Measurements from ENCODE around the gene FMNL2.

DNA sequence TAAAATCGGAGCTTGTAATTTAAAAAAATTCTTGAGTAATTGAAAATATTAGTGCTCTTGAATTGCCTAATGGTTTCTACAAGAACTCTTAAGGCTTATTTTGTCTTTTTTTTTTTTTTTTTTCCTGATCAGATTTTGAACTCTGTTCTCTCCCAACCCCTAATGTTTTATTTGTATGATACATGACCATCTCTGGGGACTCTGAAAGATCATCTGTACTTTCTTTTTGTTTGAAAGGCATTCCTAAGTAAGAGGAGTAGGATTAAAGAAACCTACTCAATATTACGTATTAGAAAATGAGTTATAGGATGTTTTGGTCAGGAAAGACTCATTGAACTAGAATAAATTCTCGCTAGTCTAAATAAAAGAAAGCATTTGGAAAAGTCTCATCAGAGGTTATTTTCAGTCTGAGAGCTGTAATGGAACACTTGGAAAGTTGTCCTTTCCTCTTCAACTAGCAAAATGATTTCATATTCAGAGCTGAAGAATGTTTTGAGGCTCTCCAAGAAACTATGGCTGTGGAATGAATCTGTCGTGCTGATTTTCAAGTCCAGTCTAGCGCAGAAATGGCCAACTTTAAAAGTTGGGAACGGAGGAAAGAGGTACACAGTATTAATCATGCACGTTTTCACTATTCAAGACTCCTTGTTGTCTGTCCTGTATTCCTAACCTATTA is 199.6 kb downstream of the FMNL2 start:
- TF ChIP-seq, protein P1, sequence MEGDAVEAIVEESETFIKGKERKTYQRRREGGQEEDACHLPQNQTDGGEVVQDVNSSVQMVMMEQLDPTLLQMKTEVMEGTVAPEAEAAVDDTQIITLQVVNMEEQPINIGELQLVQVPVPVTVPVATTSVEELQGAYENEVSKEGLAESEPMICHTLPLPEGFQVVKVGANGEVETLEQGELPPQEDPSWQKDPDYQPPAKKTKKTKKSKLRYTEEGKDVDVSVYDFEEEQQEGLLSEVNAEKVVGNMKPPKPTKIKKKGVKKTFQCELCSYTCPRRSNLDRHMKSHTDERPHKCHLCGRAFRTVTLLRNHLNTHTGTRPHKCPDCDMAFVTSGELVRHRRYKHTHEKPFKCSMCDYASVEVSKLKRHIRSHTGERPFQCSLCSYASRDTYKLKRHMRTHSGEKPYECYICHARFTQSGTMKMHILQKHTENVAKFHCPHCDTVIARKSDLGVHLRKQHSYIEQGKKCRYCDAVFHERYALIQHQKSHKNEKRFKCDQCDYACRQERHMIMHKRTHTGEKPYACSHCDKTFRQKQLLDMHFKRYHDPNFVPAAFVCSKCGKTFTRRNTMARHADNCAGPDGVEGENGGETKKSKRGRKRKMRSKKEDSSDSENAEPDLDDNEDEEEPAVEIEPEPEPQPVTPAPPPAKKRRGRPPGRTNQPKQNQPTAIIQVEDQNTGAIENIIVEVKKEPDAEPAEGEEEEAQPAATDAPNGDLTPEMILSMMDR (IDR thresholded peaks at IDR 0.05), result no peak
- no peak for TF ChIP-seq ZFX (IDR thresholded peaks at IDR 0.05; ENCODE audit: borderline replicate concordance)
